Stomach (tissue), 4 donors: ENCODE data around the gene GPR35.

Experiments used
- POLR2AphosphoS5 ChIP-seq, 3 donors: sonication (generic); formaldehyde crosslinking; IDR thresholded peaks; one replicate each; pipeline ENCODE4 v1.6.1; 2016; ENCODE audit warnings: antibody characterized with exemption in 3 of 3
- TF ChIP-seq, protein P1 (sequence below), 7 experiments: fragments of 450-650 bp in 4 of 7; fragments of 200-600 bp in 3 of 7; sonication (generic) in 3 of 7; IDR thresholded peaks; one replicate each; pipeline ENCODE4 v1.5.1; 2016 to 2019; ENCODE audit warnings: antibody characterized with exemption in 7 of 7, control low read depth in 2 of 7, mild to moderate bottlenecking in 1 of 7

DNA sequence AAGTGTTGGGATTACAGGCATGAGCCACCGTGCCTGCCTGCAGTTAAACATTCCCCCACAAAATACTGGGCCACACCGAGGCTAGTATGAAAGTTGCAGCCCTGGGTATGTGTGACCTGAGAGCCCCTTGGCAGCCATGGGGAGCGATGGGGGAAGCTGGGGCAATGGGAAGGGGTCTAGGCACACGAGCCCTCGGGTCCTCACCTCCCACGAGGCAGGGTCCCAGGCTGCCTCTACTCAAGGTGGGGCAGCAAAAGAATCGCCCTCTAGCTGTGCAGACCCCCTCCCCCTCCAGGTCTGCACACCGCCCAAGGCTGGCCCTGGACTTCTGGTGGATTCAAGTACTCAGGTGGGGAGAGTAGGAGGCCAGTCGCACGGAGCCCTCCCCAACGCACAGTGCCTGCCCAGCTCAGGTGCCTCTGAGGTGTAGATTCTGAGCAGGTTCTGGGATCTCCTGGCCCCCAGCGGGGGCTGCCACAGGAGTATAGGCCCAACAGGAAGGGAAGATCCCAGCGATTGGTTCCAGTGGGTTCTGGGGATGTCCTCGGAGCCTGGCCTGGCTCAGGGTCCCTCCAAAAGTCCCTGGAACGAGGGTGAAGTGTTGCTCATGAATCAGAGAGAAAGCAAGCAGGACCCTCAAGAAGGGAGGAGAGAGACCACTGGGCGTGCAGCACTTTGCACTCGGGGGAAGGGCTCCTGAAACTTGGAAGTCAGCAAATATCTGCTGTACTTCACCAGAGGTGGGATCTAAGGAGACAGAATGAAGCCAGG is 2.6 kb downstream of the GPR35 start:
- TF ChIP-seq, protein P1, sequence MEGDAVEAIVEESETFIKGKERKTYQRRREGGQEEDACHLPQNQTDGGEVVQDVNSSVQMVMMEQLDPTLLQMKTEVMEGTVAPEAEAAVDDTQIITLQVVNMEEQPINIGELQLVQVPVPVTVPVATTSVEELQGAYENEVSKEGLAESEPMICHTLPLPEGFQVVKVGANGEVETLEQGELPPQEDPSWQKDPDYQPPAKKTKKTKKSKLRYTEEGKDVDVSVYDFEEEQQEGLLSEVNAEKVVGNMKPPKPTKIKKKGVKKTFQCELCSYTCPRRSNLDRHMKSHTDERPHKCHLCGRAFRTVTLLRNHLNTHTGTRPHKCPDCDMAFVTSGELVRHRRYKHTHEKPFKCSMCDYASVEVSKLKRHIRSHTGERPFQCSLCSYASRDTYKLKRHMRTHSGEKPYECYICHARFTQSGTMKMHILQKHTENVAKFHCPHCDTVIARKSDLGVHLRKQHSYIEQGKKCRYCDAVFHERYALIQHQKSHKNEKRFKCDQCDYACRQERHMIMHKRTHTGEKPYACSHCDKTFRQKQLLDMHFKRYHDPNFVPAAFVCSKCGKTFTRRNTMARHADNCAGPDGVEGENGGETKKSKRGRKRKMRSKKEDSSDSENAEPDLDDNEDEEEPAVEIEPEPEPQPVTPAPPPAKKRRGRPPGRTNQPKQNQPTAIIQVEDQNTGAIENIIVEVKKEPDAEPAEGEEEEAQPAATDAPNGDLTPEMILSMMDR (IDR thresholded peaks at IDR 0.05), result no peak
- TF ChIP-seq POLR2AphosphoS5 (IDR thresholded peaks at IDR 0.05), result no peak
